G401.6 (cell line): ENCODE data around the gene ZNF20.
"Not testable (repeated sequence)": the region's sequence is repeated elsewhere in the genome, so short reads cannot be mapped to it uniquely, and the experiment has no call there.

ENCODE experiments used
- FAIRE-seq: peaks from 2 replicates; lab custom pipeline; 2012; peaks lifted over from hg19 to GRCh38; lab: Jason Lieb, UNC

Gene ZNF20

DNA sequence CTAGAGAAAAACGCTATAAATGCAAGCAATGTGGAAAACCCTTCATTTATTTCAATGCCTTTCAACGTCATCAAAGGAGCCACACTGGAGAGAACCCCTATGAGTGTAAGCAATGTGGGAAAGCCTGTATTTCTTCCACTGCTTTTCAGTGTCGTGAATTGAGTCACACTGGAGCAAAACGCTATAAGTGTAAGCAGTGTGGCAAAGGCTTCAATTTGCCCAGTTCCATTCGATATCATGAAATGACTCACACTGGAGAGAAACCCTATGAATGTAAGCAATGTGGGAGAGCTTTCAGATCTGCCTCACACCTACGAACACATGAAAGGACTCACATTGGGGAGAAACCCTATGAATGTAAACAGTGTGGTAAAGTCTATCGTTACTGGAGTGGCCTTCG, 27.4 kb downstream of the ZNF20 start:
- no peak for FAIRE-seq

DNA sequence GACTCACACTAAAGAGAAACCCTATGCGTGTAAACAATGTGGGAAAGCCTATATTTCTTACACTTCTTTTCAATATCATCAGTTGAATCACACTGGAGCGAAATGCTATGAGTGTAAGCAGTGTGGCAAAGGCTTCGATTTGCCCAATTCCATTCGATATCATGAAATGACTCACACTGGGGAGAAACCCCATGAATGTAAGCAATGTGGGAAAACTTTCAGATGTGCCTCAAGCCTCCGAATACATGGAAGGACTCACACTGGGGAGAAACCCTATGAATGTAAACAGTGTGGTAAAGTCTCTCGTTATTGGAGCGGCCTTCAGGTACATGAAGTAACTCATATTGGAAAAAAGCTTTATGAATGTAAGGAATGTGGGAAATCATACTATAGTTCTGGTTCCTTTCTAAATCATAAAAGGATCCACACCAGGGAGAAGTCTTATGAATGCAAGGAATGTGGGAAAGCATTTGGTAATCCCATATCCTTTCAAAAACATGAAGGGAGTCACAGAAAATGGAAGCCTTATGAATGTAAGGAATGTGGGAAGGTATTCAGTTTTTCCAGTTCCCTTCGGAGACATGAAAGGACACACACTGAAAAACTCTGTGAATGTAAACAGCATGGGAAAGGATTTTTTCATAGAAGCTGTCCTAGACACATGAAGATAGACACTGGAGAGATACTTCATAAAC, 28.1 kb downstream of the ZNF20 start:
- FAIRE-seq = no peak

DNA sequence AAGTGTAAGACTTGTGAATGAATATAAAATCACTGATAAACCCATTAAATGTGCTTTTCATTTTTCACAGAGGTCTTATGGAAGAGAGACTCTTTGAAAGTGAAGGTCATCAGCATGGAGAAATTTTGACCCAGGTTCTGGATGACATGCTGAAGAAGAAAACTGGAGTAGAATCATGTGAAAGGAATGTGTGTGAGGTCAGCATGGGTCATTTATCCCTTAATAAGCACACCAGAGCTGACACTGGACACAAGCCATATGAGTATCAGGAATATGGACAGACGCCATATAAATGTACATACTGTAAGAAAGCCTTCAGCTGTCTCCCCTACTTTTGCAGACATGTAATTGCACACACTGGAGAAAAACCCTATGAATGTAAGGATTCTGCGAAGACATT, 29.0 kb downstream of the ZNF20 start:
- FAIRE-seq = no peak

DNA sequence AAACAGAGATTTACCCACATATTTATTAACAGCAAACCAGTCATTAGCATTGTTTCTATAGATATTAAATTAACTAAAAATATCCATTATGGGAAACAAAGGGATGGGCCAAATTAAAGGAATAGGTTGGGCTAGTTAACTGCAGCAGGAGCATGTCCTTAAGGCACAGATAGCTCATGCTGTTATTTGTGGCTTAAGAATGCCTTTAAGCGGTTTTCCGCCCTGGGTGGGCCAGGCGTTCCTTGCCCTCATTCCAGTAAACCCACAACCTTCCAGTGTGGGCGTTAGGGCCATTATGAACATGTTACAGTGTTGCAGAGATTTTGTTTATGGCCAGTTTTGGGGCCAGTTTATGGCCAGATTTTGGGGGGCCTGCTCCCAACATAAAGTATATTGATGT, 36.2 kb downstream of the ZNF20 start:
- not testable (repeated sequence) for FAIRE-seq

DNA sequence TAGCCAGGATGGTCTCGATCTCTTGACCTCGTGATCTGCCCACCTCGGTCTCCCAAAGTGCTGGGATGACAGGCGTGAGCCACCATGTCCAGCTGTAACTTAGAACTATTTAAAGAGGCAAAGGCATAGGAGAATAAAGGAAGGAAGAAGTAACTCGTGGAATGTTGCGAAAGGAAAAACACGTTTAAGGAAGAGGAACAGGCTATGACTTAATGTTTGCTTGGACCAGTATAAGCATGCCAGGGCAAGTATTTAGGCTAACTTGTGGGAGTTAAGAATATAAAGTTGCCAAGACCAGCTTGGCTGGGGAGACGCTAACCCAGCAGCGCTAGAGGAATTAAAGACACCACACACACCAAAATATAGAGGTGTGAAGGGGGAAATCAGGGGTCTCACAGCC, 42.1 kb downstream of the ZNF20 start:
- no peak for FAIRE-seq

DNA sequence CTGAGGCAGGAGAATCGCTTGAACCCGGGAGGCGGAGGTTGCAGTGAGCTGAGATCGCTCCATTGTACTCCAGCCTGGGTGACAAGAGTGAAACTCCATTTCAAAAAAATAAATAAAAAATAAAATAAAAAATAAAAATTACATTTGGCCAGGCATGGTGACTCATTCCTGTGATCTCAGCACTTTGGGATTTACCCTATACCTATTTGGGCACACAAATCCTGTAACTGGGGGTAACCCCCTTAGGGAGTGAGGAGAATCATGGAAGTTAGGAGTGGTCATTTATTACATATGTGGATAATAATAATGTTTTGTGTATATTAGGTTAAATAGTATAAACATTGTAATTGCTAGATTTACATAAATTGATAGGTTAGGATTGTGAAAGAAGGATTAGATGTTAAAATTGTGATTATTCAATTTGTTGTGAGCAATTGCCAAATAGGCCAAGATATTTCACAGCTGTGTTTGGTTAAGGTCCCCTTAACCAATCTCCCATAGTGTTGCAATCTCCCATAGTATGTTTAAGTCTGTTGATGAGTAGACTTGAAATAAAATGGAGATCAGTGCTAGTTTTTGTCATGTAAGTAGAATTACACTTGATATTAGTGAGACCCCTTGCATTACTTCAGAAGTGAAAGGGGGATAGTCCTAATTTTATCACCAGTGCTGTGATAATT, 44.9 kb downstream of the ZNF20 start:
- no peak for FAIRE-seq

DNA sequence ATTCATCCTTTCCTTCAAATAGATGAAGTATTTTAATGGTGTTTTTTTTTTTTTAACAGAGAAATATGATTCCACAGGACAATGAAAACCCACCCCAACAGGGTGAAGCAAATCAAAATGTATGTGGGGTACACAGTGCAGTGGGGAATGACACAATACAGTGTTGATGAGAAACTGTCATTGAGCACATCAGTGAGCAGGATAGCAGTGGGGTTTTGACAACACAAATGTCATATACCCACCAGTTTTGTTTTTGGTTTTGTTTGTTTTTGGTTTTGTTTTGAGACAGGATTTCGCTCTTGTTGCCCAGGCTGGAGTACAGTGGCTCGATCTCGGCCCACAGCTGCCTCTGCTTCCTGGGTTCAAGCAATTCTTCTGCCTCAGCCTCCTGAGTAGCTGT, 46.4 kb downstream of the ZNF20 start:
- FAIRE-seq = no peak

DNA sequence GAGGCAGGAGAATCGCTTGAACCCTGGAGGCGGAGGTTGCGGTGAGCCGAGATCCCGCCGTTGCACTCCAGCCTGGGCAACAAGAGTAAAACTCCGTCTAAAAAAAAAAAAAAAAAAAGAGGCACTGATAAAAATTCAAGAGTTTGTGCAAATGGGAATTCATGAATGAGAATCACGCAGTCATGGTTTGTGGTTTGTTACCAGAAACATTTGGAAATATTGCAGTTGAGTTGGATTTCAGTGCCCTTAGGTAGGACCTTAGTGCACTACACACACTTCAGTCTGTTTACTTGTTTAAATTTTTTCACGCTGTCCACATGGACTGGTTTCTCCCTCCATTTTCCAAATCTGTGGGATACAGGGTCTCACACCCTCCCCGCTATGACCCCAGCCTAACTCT, 47.2 kb downstream of the ZNF20 start:
- no peak for FAIRE-seq

DNA sequence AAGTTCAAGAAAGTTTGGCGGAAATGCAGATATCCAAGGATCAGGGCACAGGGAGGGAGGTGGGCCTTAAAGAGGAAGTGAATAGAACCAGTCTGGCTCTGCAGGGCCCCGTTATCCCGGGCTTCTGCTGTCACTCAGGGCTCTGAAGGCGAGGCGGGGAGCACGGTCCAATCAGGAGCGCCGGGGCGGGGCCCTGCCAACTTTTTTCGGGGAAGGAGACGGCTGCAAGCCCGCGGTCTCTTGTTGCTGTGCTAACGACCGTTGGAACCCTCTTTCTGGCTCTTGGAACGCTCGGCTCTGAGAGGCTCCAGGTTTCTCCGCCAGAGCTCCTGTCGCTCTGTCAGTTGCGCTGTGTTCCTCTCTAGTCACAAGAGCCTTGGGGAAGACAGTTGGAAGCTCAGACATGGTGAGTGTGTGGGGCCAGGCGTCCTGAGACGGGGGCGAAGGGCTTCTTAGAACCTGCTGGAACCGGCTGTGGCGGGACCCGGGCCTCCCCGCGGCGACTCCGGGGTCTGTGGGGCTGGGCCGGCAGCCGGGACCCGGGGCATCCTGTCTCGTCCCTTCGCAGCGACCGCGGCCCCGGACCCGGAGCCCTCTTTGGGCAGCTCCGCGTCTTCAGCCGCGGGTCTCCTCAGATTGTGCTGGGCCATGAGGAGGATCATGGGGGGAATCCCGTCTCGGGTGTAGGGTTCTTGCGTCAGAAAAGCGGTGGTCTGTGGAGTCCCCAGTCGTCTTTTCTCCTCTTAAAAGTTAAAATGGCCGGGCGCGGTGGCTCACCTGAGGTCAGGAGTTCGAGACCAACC, 47.9 kb downstream of the ZNF20 start:
- FAIRE-seq = no peak

DNA sequence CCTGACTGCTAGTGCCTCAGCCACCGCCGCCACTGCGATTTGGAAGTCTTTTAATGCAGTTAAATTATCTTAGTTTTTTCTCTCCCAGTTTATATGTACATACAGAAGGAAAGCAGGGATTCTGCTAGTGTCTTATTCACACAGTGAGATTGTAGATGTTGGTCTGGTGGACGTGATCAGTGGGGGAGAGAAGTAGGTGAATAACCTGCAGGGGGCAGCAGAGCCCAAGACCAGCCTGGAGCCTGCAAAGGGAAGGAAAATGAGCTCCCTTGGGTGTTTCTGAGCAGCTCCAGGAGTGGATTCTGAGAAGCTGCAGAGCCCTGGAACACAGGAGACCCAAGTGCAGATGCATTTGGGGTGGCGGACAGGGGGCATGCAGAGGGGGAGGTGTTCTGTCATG, 49.3 kb downstream of the ZNF20 start:
- FAIRE-seq = no peak

DNA sequence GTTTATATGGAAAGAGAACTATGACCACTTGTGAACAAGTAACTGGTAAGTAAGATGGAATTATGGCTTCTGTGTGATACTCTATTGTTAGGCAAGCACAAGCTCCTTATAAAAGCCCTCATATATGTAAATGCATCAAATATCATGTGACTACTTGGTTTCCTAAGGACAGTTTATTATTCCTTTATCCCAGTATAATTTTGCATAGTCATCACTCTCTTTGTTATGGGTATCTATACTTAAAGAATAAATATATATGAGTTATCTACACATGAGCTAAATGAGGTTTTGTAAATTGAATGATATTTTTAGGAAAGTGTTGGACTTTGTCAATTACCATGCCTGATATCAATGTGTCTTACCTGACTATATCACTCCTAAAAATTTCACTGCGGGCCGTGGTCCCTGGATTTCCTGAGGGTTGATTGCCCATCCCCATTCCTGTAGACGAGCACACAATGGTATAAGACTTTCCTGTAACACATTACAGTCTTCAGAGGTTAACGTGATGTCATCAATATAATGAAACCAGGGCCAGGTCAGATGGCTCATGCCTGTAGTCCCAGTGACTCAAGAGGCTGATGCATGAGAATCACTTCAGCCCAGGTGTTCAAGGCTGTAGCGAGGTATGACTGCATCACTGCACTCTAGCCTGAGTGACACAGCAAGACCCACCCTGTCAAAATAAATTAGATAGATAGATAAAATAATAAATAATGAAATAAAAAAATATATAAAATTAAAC, 54.9 kb downstream of the ZNF20 start:
- FAIRE-seq = no peak

DNA sequence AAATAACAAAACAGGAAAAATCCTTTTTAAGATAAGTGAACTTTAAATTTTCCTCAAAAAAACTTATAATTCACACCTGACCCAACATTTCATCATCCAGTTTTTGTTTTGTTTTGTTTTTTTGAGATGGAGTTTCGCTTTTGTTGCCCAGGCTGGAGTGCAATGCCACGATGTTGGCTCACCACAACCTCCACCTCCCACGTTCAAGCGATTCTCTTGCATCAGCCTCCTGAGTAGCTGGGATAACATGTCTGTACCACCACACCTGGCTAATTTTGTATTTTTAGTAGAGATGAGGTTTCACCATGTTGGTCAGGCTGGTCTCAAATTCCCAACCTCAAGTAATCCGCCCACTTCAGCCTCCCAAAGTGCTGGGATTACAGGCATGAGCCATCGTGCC, 56.8 kb downstream of the ZNF20 start:
- not testable (repeated sequence) for FAIRE-seq
